Measurements from ENCODE around the gene ZFP82.

The ZFP82 gene

DNA sequence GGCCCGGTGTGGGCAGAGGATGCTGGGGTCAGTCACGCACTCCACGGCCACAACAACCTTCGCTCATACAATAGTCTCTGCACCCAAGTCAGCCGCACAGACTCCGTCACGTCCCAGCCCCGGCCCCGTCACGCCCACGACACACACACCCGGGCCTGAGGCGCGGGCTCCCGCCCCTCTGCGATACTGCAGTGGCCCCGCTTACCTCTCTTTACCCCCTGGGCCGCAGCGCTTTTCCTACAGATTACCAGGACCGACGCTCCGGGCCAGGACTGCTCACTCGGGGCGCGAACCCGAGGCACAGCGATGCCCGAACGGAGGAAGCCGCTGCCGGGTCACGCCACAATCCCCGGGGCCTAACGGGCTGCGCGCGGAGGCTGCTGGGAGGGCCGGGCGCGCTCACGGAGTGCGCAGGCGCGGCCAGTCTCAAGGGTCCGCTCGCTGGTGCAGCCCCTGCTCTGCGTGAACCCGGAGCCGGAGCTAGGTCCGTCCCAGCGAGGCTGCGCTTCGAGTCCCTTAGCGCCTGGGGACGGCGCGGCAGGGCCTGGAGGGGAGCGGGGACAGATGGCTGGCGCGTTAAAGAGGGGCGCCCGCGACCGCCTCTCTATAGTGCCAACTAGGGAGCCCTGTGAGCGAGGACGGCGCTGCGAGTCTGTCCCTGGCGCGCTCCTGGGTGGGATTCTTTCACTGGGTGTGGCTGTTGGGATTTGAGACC lies at the start of gene ZFP82:
TSS of gene ZFP82 (minus strand) at position 358 of the 715 bp plus-strand sequence. CDS start 8,855 bp downstream, outside the sequence.
- DNase-seq: peak; percentile 79

DNA sequence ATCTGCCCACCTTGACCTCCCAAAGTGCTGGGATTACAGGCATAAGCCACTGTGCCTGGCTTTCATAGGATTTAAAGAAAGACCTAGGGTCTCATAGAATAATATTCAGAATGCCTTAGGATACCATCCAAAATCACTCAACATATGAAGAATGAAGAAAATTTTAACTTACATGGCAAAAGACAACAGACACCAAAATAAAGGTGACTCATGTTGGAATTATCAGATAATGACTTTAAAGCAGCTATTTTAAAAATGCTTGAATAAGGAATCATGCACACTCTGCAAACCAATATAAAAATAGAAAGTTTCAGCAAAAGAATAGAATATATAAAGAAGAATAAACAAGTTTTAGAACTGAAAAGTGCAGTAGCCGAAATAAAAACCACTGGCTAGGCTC lies 41.6 kb upstream of the ZFP82 start:
- no peak for DNase-seq

DNA sequence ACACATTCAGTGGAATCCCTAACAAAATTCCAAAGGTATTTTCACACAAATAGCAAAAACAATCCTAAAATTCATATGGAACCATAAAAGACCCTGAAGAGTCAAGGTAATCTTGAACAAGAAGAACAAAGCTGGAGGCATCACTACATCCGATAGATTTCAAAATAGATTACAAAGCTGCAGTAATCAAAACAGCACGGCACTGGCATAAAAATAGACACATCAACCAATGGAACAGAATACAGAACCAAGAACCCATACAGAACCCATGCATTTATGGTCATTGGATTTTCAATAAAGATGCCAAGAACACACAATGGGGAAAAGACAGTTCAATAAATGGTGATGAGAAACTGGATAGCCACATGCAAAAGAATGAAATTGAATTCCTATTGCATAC lies 38.4 kb upstream of the ZFP82 start:
- no peak for DNase-seq

DNA sequence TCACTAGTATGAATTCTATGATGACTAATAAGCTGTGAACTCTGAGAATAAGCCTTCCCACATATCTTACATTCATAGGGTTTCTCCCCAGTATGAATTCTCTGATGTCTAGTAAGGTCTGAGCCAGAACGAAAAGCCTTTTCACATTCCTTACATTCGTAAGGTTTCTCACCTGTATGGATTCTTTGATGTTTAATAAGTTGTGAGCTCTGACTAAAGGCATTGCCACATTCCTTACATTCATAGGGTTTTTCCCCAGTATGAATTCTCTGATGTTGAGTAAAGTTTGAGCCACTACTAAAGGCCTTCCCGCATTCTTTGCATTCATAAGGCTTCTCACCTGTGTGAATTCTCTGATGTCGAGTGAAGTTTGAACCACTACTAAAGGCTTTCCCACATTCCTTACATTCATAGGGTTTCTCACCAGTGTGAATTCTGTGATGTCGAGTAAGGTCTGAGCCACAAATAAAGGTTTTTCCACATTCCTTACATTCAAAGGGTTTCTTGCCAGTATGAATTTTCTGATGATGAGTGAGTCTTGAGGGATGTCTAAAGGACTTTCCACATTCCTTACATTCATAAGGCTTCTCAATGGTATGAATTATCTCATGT lies 30.7 kb upstream of the ZFP82 start:
- no peak for DNase-seq

DNA sequence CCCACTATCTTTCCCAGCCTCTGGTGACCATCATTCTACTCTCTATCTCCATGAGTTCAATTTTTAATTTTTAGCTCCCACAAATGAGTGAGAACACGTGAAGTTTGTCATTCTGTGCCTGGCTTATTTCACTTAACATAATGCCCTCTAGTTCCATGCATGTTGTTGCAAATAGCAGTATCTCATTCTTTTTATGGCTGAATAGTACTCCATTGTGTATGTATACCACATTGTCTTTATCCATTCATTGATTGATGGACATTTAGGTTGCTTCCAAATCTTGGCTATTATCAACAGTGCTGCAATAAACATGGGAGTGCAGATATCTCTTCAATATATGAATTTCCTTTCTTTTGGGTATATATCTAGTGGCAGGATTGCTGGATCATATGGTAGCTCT lies 22.9 kb upstream of the ZFP82 start:
- no peak for DNase-seq

DNA sequence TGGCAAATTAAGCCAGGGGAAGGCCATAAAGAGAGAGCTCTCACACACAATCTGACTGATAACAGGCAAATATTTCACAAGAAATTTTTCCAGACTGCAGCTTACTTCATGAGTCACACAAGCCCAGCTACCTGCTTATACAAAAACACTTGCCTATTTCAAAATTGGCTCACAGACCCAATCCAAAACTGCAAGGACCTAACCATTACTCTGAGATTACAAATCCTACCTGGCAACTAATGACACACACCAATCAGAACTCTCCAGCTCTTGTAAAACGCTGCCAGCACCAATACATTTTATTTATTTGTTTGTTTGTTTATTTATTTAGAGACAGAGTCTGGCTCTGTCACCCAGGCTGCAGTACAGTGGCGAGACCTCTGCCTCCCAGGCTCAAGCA lies 18.1 kb upstream of the ZFP82 start:
- DNase-seq: no peak

DNA sequence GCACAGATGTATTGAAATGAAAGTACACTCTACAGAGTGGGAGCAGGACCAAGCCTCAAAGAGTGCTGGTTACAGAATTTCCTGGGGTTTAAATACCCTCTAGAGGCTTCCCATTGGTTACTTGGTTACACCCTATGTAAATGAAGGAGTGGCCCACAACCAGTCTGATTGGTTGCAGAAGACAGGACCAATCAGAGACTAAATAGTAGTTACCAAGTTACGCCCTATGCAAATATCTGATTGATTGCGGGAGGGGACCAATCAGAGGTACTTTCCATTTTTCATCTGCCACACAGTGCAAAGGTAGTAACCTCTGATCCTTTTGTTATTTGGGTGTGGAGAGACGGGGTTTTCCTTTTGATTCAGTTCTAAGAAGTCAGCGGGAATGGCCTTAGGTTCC lies 5.5 kb upstream of the ZFP82 start:
- DNase-seq: no peak

DNA sequence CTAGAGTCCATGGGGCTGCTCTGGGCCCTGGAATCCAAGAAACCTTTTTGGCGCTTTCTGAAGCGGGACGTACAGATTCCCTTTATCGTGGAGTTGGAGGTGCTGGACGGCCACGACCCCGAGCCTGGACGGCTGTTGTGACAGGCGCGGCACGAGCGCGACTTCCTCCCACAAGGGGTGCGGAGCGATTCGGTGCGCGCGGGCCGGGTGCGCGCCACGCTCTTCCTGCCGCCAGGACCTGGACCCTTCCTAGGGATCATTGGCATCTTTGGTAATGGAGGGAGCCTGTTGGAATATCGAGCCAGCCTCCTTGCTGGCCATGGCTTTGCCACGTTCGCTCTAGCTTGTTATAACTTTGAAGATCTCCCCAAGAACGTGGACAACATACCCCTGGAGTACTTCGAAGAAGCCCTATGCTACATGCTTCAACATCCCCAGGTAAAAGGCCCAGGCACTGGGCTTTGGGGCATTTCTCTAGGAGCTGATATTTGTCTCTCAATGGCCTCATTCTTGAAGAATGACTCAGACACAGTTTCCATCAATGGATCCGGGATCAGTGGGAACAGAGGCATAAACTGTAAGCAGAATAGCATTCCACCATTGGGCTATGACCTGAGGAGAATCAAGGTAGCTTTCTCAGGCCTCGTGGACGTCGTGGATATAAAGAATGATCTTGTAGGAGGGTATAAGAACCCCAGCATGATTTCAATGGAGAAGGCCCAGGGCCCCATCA lies 3.5 kb upstream of the ZFP82 start:
- no peak for DNase-seq

DNA sequence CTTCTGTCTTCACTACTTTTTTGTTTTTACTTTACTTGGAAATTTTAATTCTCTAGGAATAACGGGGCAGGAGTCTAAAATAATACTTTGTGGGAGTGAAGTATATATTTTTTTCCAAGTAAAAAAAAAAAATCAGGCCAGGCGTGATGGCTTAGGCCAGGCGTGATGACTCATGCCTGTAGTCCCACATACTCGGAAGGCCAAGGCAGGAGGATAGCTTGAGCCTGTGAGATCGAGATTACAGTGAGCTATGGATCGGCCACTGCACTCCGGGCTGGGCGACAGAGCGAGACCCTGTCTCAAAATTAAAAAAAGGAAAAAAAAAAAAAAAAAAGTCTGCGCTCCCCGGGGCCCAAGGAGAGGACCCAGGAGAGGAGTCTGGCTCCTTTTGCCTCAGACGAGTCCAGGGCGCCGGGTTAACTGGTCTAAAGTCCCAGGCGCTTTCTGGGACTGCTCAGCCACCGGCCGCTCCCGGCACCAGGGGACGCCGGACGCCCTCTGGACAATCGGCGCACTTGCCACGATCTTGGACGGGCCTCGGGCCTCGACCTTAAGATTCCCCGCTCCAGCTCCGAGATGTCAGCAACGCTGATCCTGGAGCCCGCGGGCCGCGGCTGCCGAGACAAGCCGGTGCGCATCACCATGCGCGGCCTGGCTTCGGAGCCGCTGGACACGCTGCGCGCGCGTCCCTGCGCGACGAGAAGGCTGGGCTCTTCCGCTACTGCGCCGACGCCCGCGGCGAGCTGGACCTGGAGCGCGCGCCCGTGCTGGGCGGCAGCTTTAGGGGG lies 2.7 kb upstream of the ZFP82 start:
- no peak for DNase-seq

DNA sequence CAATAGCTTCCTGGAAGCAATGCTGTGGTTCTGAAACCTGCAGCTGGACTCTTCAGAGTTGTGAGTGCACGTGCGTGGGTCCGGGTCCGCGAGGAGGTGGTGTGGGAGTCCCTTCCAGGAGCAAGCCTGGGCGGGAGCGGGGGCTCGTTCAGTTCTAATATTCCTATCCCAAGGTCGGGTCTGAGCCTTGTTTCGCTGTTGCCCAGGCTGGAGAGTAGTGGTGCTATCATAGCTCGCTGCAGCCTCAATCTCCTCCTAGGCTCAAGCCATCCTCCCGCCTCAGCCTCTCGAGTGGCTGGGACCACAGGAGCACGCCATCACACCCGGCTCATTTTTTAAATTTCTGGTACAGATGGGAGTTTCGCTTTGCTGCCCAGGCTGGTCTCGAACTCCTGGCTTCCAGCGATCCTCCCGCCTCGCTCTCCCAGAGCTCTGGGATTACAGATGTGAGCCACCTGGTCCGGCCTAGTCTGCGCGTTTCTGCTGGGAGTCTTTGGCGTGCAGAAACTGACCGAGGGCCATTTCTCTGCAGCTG lies 625 bp downstream of the ZFP82 start:
- DNase-seq: no peak

DNA sequence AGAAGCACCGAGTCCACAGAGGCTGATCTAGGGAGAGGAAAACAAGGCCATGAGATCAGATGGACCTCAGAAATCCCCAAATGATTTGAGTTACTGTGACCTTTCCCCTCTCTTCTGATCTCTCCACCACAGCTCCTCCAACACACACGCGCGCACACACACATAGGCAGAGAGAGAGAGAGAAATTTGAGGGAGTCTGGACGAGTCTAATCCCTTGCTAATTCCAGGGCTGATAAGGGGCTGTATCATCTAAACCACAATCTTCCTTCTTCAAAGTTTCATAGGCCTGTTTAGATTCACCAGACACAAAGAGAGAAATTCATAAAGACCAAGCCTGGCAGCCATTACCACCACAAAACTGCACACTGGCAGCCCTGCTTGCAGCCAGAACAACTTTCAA lies 8.6 kb downstream of the ZFP82 start:
- no peak for DNase-seq

DNA sequence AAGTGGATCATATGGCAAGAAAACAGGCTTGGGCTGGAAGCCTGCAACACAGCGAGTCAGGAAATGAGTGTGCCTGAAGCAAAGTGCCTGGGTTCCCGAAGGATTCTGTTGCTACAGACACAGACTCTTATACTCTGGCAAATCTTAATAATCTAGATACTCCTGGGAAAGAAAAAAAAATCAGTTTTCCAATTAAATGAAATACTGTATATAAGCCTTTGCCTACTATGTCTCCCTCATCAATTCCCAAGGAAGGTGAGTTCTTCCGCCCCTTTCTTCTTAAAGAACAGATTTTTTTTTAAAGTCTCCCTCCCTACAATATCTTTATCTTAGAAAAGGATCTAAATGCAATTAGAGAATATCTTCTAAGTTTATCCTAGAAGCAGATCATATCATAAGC lies 10.3 kb downstream of the ZFP82 start:
- no peak for DNase-seq

DNA sequence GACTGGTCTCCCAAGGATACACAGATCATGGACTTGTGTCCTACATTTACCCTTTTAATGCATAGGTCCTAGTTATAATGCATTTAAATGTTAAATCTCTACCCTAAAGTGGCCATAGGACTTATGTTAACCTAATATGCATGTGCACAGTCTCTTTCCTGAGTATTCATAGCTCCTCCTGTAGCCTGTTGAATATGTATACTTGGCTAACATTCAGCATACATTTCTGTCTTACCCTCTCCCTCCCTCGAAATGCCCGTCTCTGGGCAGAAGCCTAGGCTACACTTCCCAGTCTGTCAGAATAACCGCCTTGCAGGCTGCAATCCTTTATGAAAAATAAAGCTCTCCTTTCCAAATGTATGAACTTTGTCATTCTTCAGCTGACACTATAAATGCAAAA lies 13.9 kb downstream of the ZFP82 start:
- DNase-seq: no peak

DNA sequence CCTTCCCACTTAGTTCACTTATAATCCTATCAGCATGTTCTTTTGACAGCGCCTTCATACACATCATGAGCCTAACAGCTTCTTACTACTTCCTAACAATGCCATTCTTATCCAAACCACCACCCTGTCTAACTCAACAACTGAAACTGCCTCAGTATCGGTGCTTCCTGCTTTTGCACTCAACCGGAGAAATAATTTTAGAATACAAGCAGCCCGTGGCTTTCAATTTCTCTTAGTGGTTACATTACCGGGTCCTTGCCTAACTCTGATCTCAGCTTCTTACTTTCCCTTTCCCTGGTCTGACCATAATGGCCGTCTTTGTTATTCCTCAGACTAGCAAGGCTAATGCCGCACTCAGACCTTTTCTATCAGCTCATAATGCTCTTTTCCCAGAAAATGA lies 17.0 kb downstream of the ZFP82 start:
- DNase-seq: no peak

DNA sequence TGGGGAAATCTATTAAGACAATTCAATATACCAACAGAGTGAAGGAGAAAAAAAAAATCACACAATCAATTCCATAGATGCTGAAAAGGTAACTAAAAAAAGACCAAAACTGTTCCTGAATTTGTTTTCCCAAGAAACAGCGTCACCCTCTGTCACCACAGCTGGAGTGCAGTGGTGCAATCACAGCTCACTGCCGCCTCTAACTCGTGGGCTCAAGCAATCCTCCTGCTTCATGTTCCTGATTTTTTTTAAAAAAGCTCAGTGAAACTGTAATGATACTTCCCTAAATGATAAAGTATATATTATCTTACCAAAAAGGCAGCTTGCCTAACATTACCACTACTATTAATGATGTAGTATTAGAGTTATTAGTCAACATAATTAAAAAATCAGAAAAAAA lies 19.9 kb downstream of the ZFP82 start:
- DNase-seq: no peak

DNA sequence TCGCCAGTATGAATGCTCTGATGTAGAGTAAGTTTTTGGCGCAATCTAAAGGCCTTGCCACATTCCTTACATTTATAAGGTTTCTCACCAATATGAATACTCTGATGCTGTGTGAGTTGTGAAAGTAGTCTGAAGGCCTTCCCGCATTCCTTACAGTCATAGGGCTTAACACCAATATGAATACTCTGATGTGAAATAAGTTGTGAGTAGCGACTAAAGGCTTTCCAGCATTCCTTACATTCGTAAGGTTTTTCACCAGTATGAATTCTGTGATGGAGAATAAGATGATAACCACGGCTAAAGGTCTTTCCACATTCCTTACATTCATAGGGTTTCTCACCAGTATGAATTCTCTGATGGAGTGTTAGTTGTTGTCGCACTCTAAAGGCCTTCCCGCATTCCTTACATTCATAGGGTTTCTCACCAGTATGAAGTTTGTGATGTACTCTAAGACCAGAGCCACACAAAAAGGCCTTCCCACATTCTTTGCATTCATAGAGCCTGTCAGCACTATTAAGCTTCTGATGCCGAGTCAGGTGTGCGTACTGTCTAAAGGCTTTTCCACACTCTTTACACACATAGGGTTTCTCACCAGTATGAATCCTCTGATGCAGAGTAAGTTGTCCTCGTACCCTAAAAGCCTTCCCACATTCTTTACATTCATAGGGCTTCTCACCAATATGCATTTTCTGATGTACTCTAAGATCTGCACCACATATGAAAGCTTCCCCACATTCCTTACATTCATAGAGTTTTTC lies 25.3 kb downstream of the ZFP82 start:
- no peak for DNase-seq

DNA sequence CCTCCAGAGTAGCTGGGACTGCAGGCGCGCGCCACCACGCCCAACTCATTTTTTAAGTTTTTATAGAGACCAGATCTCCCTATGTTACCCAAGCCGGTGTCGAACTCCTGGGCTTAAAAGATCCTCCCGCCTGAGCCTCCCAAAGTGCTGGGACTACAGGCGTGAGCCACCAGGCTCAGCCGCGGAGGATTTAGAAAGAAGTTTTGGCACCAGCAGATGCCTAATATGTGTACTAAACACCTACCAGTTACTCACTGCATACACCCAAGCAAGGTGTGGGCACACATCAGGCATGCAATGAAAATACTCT lies 39.0 kb downstream of the ZFP82 start:
- DNase-seq: no peak

DNA sequence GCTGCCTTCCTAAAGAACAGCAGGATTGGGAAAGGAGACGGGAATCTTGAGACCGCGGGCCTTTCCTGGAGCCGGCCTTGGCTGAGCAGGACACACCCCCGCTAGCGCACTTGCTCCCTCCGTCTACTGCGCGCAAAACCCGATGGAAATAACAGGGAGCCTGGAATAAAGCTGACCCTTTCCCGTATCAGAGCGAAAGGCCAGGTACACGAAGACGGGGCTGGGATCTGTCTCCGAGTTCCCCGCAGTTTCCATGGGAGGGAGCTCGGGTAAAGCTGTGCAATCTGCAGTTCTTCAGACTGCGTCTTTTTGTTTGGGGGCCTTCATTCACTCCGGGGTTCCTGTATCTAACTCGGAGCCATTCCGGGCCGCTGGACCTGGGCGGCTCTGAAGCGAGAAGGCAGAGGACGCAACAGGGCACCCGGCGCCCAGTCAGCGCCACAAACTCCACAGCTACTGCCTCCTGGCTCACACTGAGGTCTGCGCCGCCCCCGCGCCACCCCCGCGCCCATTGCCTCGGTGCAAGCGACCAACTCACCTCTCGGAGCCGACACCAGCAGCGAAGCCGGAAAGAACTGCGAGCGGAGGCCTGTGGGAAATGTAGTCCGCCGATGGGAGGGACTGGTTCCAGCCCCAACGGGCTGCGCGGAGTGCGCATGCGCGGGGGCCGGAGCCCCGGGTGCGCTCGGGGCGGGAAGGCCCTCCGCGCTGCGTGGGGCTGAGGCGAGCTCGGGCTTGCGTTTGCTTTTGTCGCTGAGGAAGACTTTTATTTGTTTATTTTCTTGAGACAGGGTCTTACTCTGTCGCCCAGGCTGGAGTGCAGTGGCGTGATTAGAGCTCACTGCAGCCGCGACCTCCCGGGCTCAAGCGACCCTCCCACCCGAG lies 39.6 kb downstream of the ZFP82 start, which contains the start of gene ZFP14:
TSS of gene ZFP14 (minus strand) at position 577 of the 885 bp plus-strand sequence. CDS start 11,309 bp downstream, outside the sequence.
- DNase-seq: peak; percentile 96

DNA sequence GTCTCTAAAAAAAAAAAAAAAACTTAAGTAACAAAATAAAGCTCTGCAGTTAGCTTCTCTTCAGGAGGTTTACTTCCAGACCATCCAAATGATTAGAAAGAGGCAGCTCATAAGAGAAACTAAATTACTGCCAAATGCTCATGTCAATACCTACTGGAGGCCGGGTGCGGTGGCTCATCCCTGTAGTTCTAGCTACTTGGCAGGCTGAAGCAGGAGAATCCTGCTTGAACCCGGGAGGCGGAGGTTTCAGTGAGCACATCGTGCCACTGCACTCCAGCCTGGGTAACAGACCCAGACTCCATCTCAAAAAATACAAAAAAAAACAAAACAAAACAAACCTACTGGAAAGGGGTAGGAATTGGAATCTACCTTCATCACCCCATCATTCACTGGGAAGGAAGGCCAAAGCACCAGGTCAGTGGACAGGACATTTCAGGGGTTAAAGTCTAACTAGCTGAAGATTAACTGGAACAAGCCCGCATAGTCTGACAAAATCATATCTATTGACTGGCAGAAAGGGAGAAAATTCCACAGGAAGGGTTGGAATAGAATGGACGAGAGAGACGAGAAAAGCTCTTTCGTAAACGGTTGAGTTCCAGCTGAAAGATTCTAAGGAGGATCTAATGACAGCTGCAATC lies 40.8 kb downstream of the ZFP82 start:
- no peak for DNase-seq

DNA sequence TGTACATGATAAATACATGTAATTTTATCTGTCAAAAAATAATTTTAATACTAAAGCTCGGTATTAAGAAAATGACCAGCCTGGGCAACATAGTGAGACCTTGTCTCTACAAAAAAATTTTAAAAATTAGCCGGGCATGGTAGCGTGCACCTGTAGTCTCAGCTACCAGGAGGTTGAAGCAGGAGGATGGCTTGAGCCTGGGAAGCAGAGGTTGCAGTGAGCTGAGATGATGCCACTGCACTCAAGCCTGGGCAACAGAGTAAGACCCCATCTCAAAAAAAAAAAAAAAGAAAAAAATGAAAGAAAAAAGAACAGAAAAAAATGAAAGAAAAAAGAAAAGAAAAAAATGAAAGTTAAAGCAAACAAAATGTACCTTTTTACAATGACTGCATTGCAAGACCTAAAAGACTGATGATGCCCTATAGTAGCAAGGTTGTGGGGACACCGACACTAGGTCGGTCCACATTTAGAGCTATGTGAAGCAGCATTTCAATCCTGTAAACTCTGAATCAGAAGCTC lies 44.7 kb downstream of the ZFP82 start:
- DNase-seq: no peak

DNA sequence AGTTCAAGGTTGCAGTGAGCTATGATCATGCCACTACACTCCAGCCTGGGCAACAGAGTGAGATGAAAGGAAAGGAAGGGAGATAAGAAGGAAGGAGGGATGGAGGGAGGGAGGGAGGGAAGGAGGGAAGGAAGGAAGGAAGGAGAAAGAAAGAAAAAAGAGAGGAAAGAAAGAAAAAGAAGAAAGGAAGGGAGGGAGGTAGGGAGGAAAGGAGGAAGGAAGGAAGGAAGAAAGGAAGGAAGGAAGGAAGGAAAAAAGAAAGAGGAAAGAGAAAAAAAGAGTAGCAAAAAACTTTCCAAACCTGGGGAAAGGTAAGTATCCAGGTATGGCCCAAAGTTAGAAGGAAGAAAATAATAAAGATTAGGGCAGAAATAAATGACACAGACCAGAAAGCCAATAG lies 46.6 kb downstream of the ZFP82 start:
- no peak for DNase-seq
